Endothelial cell of umbilical vein (primary cell): Measurements from ENCODE around the gene CEBPG. TPM values are rescaled to one million over a fixed set of nuclear protein-coding genes. Genes with fewer than 3 reads are reported as not detected.

Experiments
- BruUV-seq: library from RNA; stranded (reverse); fragments of 400-500 nt; replicated peaks from 2 replicates; lab custom pipeline; 2021; lab: Mats Ljungman, UMichigan
- CTCF ChIA-PET: fragments of 300-600, 350-600 bp; sonication (Branson Sonifier 250); formaldehyde crosslinking; loops from one replicate; lab custom pipeline; 2021; ENCODE audit warnings: antibody characterized with exemption, inconsistent platforms; lab: Charles Lee
- POLR2A ChIA-PET: fragments of 300-600, 350-600 bp; sonication (Branson Sonifier 250); formaldehyde crosslinking; loops from one replicate; lab custom pipeline; 2021; ENCODE audit warnings: antibody characterized with exemption, inconsistent platforms; lab: Charles Lee
- DNase-seq: peaks from one replicate; pipeline ENCODE4 v3.0.0-alpha.2; 2011; ENCODE audit warnings: low read depth, low spot score
- FAIRE-seq: peaks from 2 replicates; lab custom pipeline; 2011; peaks lifted over from hg19 to GRCh38; lab: Jason Lieb, UNC
- H2AFZ ChIP-seq: 2 replicates; pipeline ENCODE4 v1.6.0; 2012; ENCODE audit warnings: low read depth, low read length, control low read depth, inconsistent platforms
- H3K27ac ChIP-seq: 2 replicates; pipeline ENCODE4 v1.5.1; 2011; ENCODE audit warnings: low read depth, mild to moderate bottlenecking, control low read depth, low read length, moderate library complexity; ENCODE audit not compliant: insufficient read depth
- H3K27me3 ChIP-seq, 2 experiments: 2 replicates each; pipeline versions ENCODE4 v1.6.0 to v1.6.1; 2011; ENCODE audit warnings: low read length in 2 of 2, mixed read lengths in 1 of 2; ENCODE audit not compliant: control insufficient read depth in 2 of 2, insufficient read depth in 2 of 2
- H3K36me3 ChIP-seq, 2 experiments: 2 replicates in 1 of 2; 3 replicates in 1 of 2; pipeline ENCODE4 v1.5.1; 2011; ENCODE audit warnings: low read length in 2 of 2, mild to moderate bottlenecking in 1 of 2, moderate library complexity in 1 of 2; ENCODE audit not compliant: control insufficient read depth in 2 of 2, insufficient read depth in 2 of 2; ENCODE audit errors: extremely low read depth in 1 of 2
- H3K4me1 ChIP-seq: 3 replicates; pipeline ENCODE4 v1.5.1; 2011; ENCODE audit warnings: mild to moderate bottlenecking, low read length; ENCODE audit not compliant: control insufficient read depth, insufficient read depth; ENCODE audit errors: extremely low read depth
- H3K4me2 ChIP-seq: 2 replicates; pipeline ENCODE4 v1.6.1; 2011; ENCODE audit warnings: low read length, control low read depth, mixed read lengths; ENCODE audit not compliant: insufficient read depth
- H3K4me3 ChIP-seq, 3 experiments: fragments of 200-600 bp in 1 of 3; sonication (generic), shearing (Covaris generic) in 1 of 3; replicated peaks in 1 of 3; 2 replicates each; pipeline ENCODE4 v1.5.1; 2011 to 2016; ENCODE audit warnings: control low read depth in 3 of 3, low read length in 3 of 3, mild to moderate bottlenecking in 2 of 3, inconsistent platforms in 1 of 3, low read depth in 1 of 3, moderate library complexity in 1 of 3; ENCODE audit not compliant: insufficient read depth in 1 of 3
- H3K79me2 ChIP-seq: 2 replicates; pipeline ENCODE4 v1.6.0; 2012; ENCODE audit warnings: low read length, inconsistent platforms; ENCODE audit not compliant: control insufficient read depth, insufficient read depth
- H3K9ac ChIP-seq: replicated peaks from 2 replicates; pipeline ENCODE3; 2011; ENCODE audit warnings: low read length, control low read depth; ENCODE audit not compliant: insufficient read depth; ENCODE audit errors: extremely low read depth
- H3K9me1 ChIP-seq: replicated peaks from 3 replicates; pipeline ENCODE4 v1.6.0; 2011; ENCODE audit warnings: mild to moderate bottlenecking, low read length; ENCODE audit not compliant: control insufficient read depth, insufficient read depth; ENCODE audit errors: extremely low read depth
- H3K9me3 ChIP-seq: replicated peaks from 2 replicates; pipeline ENCODE4 v1.5.1; 2012; ENCODE audit warnings: low read length, inconsistent platforms; ENCODE audit not compliant: control insufficient read depth, insufficient read depth
- H4K20me1 ChIP-seq: replicated peaks from 2 replicates; pipeline ENCODE3; 2011; ENCODE audit warnings: mild to moderate bottlenecking, low read length; ENCODE audit not compliant: control insufficient read depth, insufficient read depth; ENCODE audit errors: extremely low read depth
- CTCF ChIP-seq, 2 donors: IDR thresholded peaks; 1 replicate in 1 of 2; 2 replicates in 1 of 2; pipeline ENCODE4 v1.5.1; 2011; ENCODE audit warnings: low read length in 2 of 2, mild to moderate bottlenecking in 2 of 2, moderate library complexity in 2 of 2, control low read depth in 1 of 2, inconsistent platforms in 1 of 2, low read depth in 1 of 2; ENCODE audit not compliant: insufficient read depth in 1 of 2; ENCODE audit errors: extremely low read depth in 1 of 2
- EZH2 ChIP-seq: IDR thresholded peaks from 2 replicates; pipeline ENCODE4 v1.6.1; 2012; ENCODE audit warnings: borderline replicate concordance, low read depth, mild to moderate bottlenecking, moderate library complexity, low read length, inconsistent platforms; ENCODE audit not compliant: severe bottlenecking
- FOS ChIP-seq: IDR thresholded peaks from 2 replicates; pipeline ENCODE4 v1.6.1; 2011; ENCODE audit warnings: mild to moderate bottlenecking, low read length, moderate library complexity, borderline replicate concordance; ENCODE audit not compliant: insufficient read depth
- GATA2 ChIP-seq: IDR thresholded peaks from 2 replicates; pipeline ENCODE4 v1.7.0; 2011; ENCODE audit warnings: low read depth, mild to moderate bottlenecking, moderate library complexity, mixed read lengths, low read length; ENCODE audit not compliant: insufficient read length, insufficient read depth
- JUN ChIP-seq: IDR thresholded peaks from 2 replicates; pipeline ENCODE4 v1.6.1; 2011; ENCODE audit warnings: borderline replicate concordance, low read depth; ENCODE audit not compliant: insufficient read length, insufficient read depth
- MYC ChIP-seq: IDR thresholded peaks from one replicate; pipeline ENCODE4 v1.6.1; 2011; ENCODE audit warnings: mild to moderate bottlenecking, low read depth, low read length
- POLR2A ChIP-seq: IDR thresholded peaks from 2 replicates; pipeline ENCODE4 v1.6.1; 2012; ENCODE audit warnings: low read depth, mild to moderate bottlenecking, control low read depth, low read length
- POLR2AphosphoS5 ChIP-seq: IDR thresholded peaks from 2 replicates; pipeline ENCODE4 v1.6.1; 2012; ENCODE audit warnings: low read depth, mild to moderate bottlenecking, control low read depth, low read length, moderate library complexity; ENCODE audit not compliant: insufficient read depth
- dilution Hi-C: fragments of 300-500 bp; cut with MboI; formaldehyde crosslinking; loops from one replicate; pipeline ENCODE4 v1.15.0; 2019; ENCODE audit warnings: low sequenced_read_pairs; ENCODE audit not compliant: extremely low pct_ligation_motif_present
- intact Hi-C: fragments of 100-400 bp; cut with micrococcal nuclease; formaldehyde crosslinking; loops from one replicate; pipeline ENCODE4 v1.10.0; 2022
- polyA plus RNA-seq, 4 experiments: library from polyadenylated mRNA; depleted of rRNA in 3 of 4; stranded (reverse) in 3 of 4; unstranded in 1 of 4; fragments of >200 nt; gene quantifications; 2 replicates each; pipeline versions ENCODE4 v1.2.1 to v1.2.3, GENCODE V29; 2011 to 2012; ENCODE audit warnings: missing spikeins in 1 of 4
- total RNA-seq: library from RNA; stranded (reverse); gene quantifications from 2 replicates; pipeline ENCODE4 v1.2.3, GENCODE V29; 2021
- TF ChIP-seq, protein P1 (sequence below): IDR thresholded peaks from 2 replicates; pipeline ENCODE4 v1.6.1; 2011; ENCODE audit not compliant: insufficient read depth, insufficient read length

Gene CEBPG
- total and polyA plus RNA-seq, 2 donors (not counting 3 experiments of a cell fraction or from before 2014, with no cell fraction given) = 10.2 to 24.6 TPM

GRCh38 chr19:33406521-33407139 is 33.1 kb downstream of the CEBPG start:
- peak; percentile 57 for DNase-seq
- no peaks in the 10 kb centered on the region for H3K4me1 ChIP-seq
- no peaks in the 10 kb centered on the region for H3K27me3 ChIP-seq
- BruUV-seq = no TSS peak
- H2AFZ ChIP-seq = no peak overlapping the region
- dilution Hi-C loops = no loop called here
- H3K4me2 ChIP-seq = no peak overlapping the region
- H3K9me3 ChIP-seq = no peaks in the 10 kb centered on the region
- H4K20me1 ChIP-seq = no peaks in the 10 kb centered on the region
- ChIA-PET CTCF (interaction anchor here (0.6 to 5.9 kb wide), 34 partner anchors 9 to 371 kb away, joined by 3 to 181 read pairs (median 4); partner anchors contain the start of genes CEBPA and CEBPG), POLR2A (no interaction called here)
- no peaks in the 10 kb centered on the region for H3K9me1 ChIP-seq
- H3K4me3 ChIP-seq = no peak overlapping the region
- peak; percentile 94 for FAIRE-seq
- intact Hi-C loops = loop anchor here (1.0 to 5.0 kb wide), 5 partner anchors 34 to 279 kb away; partner anchors contain the start of gene CEBPG
- no peak overlapping the region for H3K9ac ChIP-seq
- TF ChIP-seq, protein P1, sequence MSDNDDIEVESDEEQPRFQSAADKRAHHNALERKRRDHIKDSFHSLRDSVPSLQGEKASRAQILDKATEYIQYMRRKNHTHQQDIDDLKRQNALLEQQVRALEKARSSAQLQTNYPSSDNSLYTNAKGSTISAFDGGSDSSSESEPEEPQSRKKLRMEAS = peak; percentile 50
- TF ChIP-seq CTCF (IDR thresholded peaks at IDR 0.05; ENCODE audit: extremely low read depth in 1 of 2, insufficient read depth in 1 of 2, low read depth in 1 of 2, low read length in 2 of 2) (peak; percentile 85 to 89), MYC (no peak)
- peaks cover 0 to 3% of the 10 kb centered on the region in 2 experiments for H3K36me3 ChIP-seq
- H3K79me2 ChIP-seq = no peaks in the 10 kb centered on the region
- no peak overlapping the region for H3K27ac ChIP-seq

GRCh38 chr19:33407140-33407551 is 33.6 kb downstream of the CEBPG start:
- Histone ChIP-seq H3K4me1 (no peaks in the 10 kb centered on the region), H3K27me3 (no peaks in the 10 kb centered on the region), H3K4me2 (no peak overlapping the region), H3K9me1 (no peaks in the 10 kb centered on the region), H3K9ac (no peak overlapping the region), H2AFZ (no peak overlapping the region), H3K9me3 (no peaks in the 10 kb centered on the region), H4K20me1 (no peaks in the 10 kb centered on the region), H3K27ac (no peak overlapping the region), H3K4me3 (no peak overlapping the region), H3K79me2 (no peaks in the 10 kb centered on the region), H3K36me3 (peaks cover 0 to 3% of the 10 kb centered on the region in 2 experiments)
- no peak for TF ChIP-seq EZH2
- TF ChIP-seq POLR2A = no peak
- TF ChIP-seq POLR2AphosphoS5 = no peak
- no peak for TF ChIP-seq JUN
- TF ChIP-seq GATA2 = no peak
- TF ChIP-seq CTCF (IDR thresholded peaks at IDR 0.05; ENCODE audit: extremely low read depth in 1 of 2, insufficient read depth in 1 of 2, low read depth in 1 of 2, low read length in 2 of 2) = no peak
- TF ChIP-seq, protein P1 = no peak
- no peak for TF ChIP-seq MYC
- no peak for TF ChIP-seq FOS
- dilution Hi-C loops = no loop called here
- ChIA-PET CTCF (interaction anchor here (0.6 to 5.9 kb wide), 33 partner anchors 9 to 371 kb away, joined by 3 to 181 read pairs (median 4); partner anchors contain the start of genes CEBPA and CEBPG), POLR2A (no interaction called here)
- no peak for FAIRE-seq
- BruUV-seq = no TSS peak
- intact Hi-C loops = loop anchor here (2.0 to 5.0 kb wide), 3 partner anchors 34 to 280 kb away; partner anchors contain the start of gene CEBPG
- DNase-seq = no peak
